ENCODE data around the gene RNU7-1. TPM values are rescaled to one million over a fixed set of nuclear protein-coding genes. Genes with fewer than 3 reads are reported as not detected.

RNU7-1 gene
- total and polyA plus RNA-seq, 9 donors = not detected

DNA sequence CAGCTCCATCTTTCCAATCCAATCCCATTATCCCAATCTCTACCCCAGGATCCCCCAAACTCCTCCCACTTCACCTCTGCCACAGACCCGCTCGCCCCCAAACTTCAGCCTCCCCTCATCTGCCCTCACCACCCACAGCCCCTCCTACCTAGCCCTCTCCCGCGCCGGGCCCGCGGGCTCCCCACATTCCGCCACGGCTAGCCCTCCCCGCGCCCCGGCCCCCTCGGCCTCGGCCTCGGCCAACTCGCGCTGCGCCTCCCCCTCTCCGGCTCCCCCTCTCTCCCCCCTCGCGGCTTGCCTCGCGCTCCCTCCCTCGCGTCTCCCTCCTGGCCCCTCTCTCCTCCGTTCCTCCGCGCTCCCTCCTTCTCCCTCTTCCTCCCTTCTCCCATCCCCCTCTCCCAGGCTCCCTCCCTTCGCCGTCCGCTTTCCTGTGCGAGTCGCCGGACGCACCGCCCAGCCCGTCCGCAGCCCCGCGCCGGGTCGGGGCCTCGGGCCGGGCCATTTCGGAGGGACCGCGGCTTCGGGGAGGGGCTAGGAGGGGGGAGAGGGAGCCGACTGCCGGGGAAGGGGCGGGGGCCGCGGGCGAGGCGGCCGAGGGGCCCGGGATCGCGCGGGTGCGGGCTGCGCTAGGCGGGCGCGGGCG is 16.1 kb upstream of the RNU7-1 start, which contains the start of gene ATN1:
ATN1 (plus strand) TSS at position 581 of the 643 bp plus-strand sequence. CDS start 6,043 bp downstream, outside the sequence.
- Histone ChIP-seq H3K36me3 (no peaks in the 10 kb centered on the region), H3K27ac (peak within 1 kb of the TSS; percentile 95 to 99), H3K4me1 (ENCODE audit: insufficient read depth) (peaks cover 23% of the 10 kb centered on the region), H3K4me3 (peak within 1 kb of the TSS; percentile 74), H3K9me3 (no peaks in the 10 kb centered on the region), H3K27me3 (no peaks in the 10 kb centered on the region)
- 0 to 1% (median 1%) methylated on average over 42 to 66 of the region's 66 CpGs for WGBS, 3 donors
- DNase-seq = peak; percentile 93 to 96 (median 96)
- no peak for TF ChIP-seq EP300 (IDR thresholded peaks at IDR 0.05)
- peak; percentile 77 for TF ChIP-seq POLR2A (IDR thresholded peaks at IDR 0.05)
- TF ChIP-seq, protein P1, sequence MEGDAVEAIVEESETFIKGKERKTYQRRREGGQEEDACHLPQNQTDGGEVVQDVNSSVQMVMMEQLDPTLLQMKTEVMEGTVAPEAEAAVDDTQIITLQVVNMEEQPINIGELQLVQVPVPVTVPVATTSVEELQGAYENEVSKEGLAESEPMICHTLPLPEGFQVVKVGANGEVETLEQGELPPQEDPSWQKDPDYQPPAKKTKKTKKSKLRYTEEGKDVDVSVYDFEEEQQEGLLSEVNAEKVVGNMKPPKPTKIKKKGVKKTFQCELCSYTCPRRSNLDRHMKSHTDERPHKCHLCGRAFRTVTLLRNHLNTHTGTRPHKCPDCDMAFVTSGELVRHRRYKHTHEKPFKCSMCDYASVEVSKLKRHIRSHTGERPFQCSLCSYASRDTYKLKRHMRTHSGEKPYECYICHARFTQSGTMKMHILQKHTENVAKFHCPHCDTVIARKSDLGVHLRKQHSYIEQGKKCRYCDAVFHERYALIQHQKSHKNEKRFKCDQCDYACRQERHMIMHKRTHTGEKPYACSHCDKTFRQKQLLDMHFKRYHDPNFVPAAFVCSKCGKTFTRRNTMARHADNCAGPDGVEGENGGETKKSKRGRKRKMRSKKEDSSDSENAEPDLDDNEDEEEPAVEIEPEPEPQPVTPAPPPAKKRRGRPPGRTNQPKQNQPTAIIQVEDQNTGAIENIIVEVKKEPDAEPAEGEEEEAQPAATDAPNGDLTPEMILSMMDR (IDR thresholded peaks at IDR 0.05) = no peak
- intact Hi-C loops (cut with DNase I) = loop anchor here in 1 of 4 donors (5.0 kb wide), 1 partner anchor 55 kb away; the partner anchor contains the start of gene SPSB2

GRCh38 chr12:6928022-6928702 is 15.5 kb upstream of the RNU7-1 start:
- peak; percentile 54 to 73 (median 69) for DNase-seq
- H3K4me1 ChIP-seq (ENCODE audit: insufficient read depth) = peaks cover 23% of the 10 kb centered on the region

DNA sequence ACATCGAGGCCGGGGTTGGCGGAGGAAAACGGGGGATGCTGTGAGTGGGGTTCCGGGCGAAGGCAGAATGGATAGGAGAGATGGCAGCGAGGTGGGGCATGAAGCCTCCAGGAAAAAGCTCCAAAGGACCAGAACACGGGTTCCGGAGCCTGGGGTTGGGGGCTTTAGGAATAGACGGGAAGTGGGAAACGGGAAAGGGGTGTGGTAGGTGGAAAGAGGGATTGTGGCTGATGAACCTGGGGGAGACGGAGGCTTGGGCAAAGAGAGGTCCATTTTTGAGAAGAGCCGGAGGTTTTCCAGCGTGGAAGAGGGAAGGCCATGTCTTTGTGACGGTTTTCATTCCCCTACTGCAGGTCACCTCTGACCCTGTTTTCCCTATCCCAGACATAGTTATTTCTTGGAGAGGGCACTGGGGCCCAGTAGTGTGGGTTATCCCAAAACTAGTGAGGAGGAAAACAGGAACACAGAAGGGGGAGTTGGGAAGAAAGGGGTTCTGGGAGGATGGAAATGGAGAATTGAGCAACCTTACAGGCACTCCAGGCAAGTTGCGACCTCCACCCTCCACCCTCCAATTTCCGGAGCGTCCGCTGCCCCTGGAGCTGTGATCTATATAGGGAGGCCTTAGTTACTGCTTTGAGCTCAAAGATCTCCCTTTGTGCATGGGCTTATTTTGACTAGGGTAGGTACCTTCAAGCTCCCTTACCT is 14.8 kb upstream of the RNU7-1 start:
- no peaks in the 10 kb centered on the region for H3K27me3 ChIP-seq
- TF ChIP-seq, protein P1 (IDR thresholded peaks at IDR 0.05) = no peak
- peak; percentile 31 for TF ChIP-seq POLR2A (IDR thresholded peaks at IDR 0.05)
- peak overlapping the region; percentile 74 for H3K4me3 ChIP-seq
- no peaks in the 10 kb centered on the region for H3K36me3 ChIP-seq
- H3K9me3 ChIP-seq = no peaks in the 10 kb centered on the region
- DNase-seq = peak in 2 of 5 donors; percentile 31 to 39
- intact Hi-C loops (cut with DNase I) = loop anchor here in 1 of 4 donors (5.0 kb wide), 1 partner anchor 57 kb away; the partner anchor contains the start of gene SPSB2
- 2 to 3% (median 3%) methylated on average over 19 of the region's 19 CpGs for WGBS, 3 donors
- H3K27ac ChIP-seq = peak overlapping the region; percentile 95 to 99
- peaks cover 25% of the 10 kb centered on the region for H3K4me1 ChIP-seq (ENCODE audit: insufficient read depth)

More at GRCh38 chr12:6928022-6928702, 15.5 kb upstream of the RNU7-1 start:
- intact Hi-C loops (cut with DNase I) = loop anchor here in 1 of 4 donors (5.0 kb wide), 1 partner anchor 56 kb away; the partner anchor contains the start of gene SPSB2
- Histone ChIP-seq H3K4me3 (peak overlapping the region; percentile 74), H3K27ac (peak overlapping the region; percentile 95 to 99), H3K9me3 (no peaks in the 10 kb centered on the region), H3K36me3 (no peaks in the 10 kb centered on the region), H3K27me3 (no peaks in the 10 kb centered on the region)
- 0 to 1% (median 1%) methylated on average over 15 to 72 of the region's 79 CpGs for WGBS, 3 donors
- TF ChIP-seq POLR2A (IDR thresholded peaks at IDR 0.05) = no peak
- TF ChIP-seq EP300 (IDR thresholded peaks at IDR 0.05) = no peak
- TF ChIP-seq, protein P1 (IDR thresholded peaks at IDR 0.05) = no peak

All from ovary (tissue), 9 donors.